Stimulated activated CD4-positive, alpha-beta T cell treated with anti-CD3 and anti-CD28 coated beads, Interleukin-2, amount 100 ng/mL, for 48 hours (primary cell): ENCODE results near the gene ITGAE.

Source experiments
- DNase-seq, 2 donors: peaks; one replicate each; pipeline ENCODE4 v3.0.0-alpha.2; 2020

Gene ITGAE

DNA sequence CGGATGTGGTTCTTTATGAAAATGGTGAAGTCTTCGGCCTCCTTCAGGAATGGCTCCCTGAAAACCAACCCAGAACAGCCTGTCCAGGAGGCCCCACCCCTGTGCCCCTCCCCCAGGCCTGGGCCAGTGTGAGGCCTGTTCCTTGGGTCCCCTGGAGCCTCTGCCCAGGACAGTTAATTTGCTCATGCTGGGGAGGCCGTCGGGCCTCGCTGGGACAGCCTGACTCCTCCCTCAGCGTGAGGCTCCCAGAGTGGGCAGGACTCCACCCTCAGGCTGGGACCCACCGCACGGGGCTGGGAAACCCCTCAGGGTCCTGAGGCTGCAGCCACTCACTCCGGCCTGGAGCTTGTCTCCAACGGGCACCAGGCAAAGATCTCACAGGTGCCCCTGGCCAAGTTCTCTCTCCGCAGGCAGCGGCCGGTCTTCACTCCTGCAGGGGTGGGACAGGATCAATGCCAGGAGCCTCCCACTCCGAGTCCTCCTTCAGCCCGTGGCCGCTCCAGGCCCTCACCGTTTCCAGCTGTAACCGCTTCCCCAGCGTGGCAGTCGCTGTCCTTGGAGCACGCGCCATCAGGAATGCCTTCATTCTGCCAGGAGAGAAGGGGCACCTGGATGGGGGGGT is 110.8 kb downstream of the ITGAE start:
- no peak for DNase-seq

DNA sequence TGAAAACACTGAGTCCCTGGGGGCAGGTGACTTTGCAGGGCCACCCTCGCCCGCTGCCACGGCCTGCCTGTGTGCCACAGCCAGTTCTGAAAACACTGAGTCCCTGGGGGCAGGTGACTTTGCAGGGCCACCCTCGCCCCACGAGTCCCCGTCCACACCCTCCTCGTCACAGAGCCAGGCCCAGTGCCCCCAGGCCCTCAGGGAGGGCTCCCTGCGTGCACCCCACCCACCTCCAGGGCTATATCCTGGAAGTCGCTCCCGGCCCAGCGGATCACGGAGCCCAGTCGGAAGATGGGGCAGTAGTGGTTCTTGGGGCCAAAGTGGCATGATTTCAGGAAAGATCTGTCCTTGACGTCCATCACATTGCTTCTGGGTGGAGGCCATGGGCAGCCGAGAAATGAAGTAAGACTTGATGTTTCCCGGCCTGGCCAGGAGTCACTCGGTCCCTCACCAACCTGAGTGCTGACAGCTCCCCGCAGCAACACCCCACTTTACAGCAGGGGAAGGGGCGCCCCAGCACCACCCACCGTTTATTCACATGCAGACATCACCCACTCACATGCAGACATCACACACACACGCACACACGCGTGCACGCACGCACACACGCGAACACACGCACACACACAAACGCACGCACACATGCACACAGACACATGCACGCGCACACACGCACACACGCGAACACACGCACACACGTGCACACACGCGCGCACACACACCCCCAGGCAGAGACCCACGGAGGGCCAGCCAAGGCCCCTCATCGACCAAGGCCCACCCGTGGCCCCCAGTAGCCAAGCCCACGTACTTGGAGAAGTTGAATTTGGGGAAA is 111.5 kb downstream of the ITGAE start:
- DNase-seq: no peak

DNA sequence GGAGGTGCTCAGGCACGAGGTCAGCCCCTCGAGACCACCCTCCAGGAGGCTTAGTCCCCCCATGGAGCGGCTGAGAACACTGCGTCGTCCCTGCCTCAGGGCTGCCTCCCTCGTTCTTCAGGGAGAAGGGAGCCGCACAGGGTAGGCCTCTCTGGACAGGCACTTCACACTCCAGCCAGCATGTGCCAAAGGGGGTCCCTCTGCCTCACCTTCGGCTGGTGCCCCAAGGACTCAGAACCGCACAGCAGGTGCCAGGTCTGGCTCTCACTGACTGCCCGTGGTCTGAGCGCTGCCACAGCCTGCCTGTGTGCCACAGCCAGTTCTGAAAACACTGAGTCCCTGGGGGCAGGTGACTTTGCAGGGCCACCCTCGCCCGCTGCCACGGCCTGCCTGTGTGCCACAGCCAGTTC is 112.1 kb downstream of the ITGAE start:
- DNase-seq: no peak

DNA sequence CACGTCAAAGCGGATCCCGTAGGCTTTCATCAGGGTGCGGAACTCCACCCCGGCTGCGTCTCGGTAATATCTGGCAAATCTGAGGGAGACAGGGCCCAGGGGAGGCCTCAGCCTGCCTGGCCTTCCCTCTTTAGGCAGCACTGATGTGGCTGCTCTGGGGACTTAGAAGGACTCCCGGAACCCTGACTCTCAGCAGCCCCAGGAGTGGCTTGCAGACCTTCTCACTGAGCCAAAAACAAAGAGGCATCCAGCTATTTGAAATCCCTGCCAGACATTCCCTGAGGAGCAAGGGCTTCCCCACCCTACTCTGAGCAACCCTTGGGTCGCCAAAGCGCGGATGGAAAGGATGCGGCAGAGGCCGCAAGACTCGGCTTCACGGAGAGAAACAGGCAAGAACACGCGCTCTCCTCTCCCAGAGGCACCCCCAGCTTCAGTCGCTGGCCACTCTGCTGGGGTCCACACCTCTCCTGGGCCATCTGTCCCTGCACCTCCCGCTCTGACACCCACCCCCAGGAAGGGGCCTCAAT is 112.9 kb downstream of the ITGAE start:
- no peak for DNase-seq

DNA sequence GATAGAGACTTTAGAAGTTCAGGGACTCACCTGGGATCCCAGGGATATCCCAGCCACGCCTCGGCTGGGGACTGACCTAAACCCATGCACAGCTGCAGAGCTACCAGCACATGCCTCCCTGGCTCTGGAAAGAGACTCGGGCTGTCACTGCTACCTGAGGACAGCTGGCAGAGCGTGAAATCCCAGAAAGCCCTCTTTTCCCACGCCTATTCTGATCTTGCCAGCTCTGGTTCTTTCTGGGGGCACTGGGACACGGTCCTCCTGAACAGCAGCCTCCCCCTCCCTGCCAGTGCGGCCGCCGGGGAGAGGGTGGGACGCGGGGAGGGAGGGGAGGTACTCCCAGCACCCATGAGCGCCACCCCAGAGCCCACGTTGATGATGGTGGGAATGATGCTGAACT is 115.8 kb downstream of the ITGAE start:
- DNase-seq: no peak

DNA sequence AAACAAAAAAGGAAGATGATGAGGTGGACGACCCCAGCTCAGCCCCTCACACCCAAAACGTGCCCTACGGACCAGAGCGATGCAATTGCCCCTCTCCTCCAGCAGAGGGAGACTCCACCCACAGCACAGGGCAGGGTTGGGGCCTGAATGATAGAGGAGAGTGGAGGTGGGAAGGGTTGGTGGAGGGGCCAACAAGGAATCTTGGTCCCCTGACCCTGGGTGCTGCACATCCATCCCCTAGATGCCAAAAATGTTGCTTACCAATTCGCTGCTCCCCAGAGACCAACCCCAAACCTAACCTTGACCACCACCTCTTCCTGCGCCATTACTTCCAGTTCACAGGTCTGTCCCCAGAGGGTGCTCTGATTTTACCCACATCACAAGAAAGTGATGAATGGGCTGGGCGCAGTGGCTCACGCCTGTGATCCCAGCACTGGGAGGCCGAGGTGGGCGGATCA is 117.9 kb downstream of the ITGAE start:
- peak; percentile 54 to 62 for DNase-seq

DNA sequence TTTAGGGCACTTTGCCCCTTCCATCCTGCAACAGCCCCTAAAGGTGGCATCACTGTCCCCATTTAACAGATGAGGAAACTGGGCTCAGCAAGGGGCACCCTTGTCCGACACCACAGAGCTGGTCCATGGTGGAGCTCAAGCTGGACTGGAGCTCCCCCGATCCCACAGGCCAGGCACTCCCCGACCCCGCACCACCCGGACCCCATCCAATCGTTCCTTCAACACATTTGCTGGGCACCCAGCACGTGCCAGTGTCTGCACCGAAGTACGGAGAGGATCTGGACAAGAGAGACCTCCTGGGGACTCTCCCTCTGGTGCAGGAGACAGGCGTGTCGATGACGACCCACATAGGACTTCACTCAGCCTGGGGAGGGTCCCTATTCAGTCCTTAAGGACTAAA is 119.0 kb downstream of the ITGAE start:
- no peak for DNase-seq

DNA sequence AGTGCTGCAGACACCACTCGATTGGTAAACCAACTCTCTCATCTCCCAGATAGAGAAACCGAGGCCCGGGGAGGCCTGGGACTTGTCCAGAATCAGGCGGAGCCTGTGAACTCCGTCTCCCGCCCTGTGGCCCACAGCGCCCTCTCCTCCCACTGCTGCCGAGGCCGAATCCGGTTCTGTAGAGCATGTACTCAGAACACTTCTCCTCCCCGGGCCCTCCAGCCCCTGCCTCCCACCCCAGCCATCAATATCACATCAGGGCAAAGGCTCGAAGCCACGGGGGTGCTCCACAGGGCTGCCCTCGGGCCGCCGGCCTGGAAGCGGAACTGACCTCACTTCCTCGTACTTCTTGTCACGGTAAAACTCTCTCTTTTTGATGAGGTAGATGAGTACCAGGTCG is 119.4 kb downstream of the ITGAE start:
- no peak for DNase-seq

DNA sequence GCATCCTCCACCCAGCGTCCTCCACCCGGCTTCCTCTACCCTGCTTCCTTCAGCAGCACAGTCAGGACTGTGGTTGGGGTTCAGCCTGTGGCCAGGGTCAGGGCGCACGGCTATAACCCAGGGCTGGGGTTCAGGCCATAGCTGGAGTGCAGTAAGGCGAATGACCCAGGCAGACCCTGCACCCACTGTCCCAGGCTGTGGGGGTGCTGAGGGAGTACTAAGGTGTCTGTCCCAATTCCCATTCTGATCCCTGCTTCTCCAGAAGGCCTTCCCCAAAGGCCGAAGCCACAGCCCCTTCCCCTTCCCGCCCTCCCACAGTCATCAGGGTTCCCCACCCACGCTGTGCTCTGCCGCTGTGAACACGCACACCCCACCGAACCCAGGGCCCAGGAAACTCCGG is 119.9 kb downstream of the ITGAE start:
- DNase-seq: no peak

DNA sequence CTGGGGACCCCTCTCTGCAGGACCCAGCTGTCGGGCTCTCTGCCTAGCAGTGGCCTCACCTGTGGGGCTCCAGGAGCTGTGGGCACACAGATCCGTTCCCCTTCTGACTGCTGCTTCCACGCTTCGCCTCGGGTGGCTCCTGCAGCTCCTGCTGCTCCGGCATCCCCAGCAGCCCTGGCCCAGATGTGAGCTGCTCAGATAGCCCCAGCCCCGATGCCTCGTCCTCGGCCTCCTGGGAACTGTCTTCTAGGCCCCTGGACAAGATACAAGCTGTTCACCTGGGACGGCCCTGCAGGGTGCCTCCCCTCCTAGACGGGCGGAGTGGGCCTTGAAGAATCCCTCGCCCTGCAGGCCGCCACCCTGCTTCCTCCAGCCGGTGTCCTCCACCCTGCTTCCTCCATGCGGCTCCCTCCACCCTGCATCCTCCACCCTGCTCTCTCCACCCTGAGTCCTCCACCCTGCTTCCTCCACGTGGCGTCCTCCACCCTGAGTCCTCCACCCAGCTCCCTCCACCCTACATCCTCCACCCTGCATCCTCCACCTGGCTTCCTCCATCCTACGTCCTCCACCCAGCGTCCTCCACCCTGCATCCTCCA is 121.4 kb downstream of the ITGAE start:
- no peak for DNase-seq

DNA sequence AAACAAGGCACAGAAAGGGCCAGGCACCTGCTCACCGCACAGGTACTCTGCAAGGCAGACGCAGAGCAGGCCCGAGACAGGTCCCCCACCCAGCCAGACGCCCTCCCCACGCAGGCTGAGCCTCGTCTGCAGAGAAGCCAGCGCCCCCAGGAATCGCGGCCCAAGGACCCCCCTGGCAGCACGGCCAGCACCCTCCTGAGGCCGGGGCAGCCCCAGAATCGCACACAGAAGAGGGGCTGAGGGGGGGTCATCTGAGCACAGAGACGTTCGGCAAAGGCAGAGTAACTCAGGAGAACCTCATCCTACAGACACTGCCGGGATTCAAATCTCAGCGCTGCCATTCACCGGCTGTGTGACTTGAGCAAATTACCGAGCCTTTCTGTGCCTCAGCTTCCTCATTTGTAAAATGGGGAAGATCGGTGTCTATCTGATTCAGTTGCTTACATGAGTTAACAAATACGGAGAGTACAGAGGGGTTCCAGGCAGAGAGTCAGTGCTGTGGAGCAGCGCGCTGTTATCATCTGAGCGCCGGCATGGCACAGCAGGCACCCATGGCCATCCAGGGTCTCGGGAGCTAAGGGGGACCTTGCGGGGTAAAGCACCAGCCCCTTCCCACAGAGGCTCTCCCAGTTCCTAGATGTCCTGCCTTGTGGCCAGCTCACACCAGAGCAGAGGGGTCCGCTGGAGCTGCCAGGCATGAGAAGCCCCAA is 122.0 kb downstream of the ITGAE start:
- DNase-seq: no peak

DNA sequence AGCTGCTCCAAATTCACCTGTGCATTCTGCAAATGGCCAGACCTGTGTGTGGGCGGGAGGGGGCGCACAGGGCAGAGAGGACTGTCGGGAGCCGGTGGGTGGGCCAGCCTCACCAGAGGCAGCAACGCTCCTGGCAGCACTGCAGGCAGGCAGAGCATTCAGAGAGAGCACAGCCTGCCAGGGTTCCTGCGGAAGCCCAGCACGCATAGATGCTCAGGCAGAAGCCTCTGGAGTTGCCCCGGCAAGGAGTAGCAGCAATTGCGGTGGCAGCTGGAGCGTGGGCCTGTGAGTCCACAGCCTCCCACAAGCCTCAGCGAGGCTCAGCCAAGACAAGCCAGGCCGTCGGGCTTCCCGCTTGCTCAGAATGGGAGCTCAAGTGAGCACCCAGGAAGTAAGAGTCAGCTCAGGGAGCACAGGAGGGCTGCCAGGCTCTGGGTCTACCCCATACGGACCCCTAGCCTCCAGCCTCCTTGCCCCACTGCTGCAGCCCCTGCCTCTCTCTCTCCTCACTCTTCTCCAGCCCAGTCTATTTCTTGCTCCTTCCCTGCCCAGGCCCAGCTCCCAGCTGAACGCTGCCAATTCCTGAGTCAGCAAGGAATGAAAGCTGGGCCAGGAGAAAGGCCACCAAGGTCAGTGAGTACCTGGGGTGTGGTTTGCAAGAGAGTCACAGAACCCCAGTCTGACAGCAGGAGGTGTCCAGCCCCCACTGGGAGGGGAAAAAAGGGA is 122.7 kb downstream of the ITGAE start:
- DNase-seq: no peak

DNA sequence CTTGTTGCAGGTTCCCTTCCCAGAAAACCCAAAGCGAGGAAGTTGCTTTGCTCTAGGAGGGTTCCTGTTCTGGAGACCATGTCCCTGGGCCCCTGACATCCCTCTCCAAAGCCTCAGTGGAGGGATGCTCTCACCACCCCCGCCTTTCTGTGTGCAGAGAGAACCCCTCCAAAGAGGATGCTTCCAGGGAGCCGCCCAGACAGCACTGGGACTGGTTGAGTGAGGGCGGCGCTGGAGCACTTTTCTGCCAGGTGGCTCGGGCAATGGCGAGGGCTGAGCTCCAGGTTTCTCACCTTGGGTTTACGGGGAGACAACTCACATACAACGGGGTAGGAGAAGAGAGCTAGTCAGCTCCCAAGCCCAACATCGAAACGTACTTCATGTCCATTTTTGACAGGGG is 125.1 kb downstream of the ITGAE start:
- no peak for DNase-seq

DNA sequence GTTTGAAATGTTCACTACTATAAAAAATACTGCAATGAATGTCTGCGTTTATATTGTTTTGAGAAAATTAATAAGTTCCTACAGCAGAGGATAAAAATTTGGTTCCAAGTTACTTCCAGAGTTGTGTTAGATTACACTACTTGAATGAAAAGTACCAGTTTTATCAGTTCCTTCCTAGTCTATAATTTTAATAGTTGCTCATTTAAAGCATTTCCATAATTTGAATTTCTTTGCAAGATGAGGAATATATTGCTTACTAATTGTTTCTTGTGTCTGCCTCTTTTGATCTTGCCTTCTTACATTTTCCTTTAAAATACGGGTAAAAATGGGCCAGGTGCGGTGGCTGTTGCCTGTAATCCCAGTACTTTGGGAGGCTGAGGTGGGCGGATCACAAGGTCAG is 128.4 kb downstream of the ITGAE start:
- DNase-seq: no peak

DNA sequence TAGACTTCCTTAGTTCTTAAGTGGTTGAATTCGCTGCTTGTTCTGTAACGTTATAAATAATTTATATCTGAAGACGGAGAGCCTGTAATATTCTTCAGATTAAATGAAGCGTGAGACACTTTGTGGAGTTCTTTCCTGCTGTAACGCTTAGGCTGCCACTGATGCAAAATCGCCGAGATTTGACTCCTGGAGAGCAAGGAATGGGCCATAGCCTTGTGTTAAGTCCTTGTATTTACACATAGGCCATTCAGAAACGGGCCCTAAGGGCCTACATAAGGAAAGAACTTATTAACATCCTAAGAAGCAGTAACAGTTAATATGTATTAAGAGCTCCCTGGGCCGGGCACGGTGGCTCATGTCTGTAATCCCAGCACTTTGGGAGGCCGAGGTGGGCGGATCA is 131.4 kb downstream of the ITGAE start:
- DNase-seq: no peak

DNA sequence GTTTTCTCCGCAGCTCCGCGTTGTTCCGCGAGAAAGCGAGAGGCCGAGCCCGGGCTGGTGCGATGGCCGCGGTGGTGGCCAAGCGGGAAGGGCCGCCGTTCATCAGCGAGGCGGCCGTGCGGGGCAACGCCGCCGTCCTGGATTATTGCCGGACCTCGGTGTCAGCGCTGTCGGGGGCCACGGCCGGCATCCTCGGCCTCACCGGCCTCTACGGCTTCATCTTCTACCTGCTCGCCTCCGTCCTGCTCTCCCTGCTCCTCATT is 132.0 kb downstream of the ITGAE start:
- no peak for DNase-seq

DNA sequence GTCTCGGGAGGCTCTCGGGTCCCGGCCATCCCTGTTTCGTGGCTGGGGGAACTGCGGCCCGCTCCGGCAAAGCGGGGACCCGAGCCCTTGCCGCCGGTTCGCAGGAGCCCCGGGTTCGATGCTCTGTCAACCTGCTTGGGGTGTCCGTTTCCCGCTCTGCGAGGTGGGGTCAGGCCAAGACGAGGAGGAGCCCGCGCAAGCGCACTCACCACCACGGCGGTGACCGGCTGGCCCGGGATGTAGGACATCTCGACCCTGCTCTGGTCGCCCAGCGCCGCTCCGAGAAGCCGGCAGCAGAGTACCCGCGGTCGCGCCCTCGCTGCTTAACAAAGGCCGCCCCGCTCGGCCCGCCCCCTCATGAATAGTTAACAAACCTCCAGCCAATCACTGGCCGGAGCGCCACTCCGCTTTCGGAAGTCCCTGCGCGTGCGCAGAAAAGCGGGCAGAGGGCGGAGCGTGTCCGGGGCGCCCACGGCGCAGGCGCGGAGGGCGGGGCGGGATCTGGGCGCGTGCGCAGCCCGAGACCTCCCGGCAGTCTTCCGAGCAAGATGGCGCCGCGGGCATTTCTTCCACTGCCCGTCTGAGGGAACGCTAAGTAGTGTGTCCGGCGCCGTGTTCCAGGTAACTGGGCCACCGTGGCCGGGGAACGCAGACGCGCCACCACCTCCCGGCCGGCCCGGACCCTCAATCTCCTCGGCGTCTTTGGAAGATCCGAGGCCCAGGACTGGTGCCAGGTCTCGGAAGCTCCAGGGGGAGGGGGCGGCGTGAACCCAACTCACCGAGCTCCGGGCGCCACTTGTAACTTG is 132.5 kb downstream of the ITGAE start, which contains the start of the genes EMC6 and TAX1BP3:
EMC6 (plus strand) TSS at position 534 of the 806 bp plus-strand sequence. CDS start 335 bp downstream, outside the sequence.
TAX1BP3 (minus strand) TSS at position 300 of the 806 bp plus-strand sequence; CDS start at position 248, 52 bp downstream.
- DNase-seq: peak; percentile 99

DNA sequence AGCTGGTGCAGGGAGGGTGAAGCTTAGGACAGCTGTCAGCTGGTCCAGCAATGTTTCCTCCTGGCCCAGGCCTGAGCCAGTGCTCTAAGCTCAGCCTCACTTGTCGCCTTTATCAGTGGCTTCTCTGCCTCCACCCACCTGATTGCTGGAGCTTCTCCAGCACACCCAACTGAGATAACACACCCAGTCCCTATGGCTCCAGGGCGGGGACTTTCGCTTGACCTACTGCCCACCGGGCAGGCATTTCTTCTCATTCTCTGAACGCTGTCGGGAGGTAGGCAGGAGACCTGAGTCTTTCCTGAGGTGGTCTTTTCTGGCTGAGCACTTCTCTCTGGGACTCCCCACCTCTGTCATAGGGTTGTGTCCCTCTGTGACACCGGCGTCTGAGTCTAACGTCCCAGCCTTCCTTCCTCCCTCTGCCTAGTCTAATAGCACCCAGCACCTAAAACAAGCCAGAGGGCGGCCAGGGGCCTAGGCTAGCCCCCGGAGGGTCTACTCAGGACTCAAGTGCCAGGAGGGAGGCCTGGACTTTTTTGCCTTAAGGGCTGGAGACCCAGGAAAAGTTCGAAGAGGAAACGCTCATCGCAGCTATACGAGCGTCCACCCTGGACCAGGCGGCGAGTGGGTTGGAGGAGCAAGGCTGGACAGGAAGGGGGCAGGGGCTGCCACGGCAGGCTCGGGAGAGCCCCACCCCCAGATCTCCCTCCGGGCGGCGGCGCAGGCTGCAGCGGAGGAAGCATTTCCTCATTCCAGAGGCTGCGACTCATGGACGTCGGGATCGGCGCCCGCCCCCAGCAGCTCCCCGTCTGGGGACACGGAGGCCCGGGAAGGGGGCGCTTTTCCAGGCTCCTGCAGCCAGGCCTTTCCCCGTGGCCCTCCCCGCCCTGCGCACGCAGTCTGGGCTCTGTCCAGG is 133.4 kb downstream of the ITGAE start:
- DNase-seq: no peak

DNA sequence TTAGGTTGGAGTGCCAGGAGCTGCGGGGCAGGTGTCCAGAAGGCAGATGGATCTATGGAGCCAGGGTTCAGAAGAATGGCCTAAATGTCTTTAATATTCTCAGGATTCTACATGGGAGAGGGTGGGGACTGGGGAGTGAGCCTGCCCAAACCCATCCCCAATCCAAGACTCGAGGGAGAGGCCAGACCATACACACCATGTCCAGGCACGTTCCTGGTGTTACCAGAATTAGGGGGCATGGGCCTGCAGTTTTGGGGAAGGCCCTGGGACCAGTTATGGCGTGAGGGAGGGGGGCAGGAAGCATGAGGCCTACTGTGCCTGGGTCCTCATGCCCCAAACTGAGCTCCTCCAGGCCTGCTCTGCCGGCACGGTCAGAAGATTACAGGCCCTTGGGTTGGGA is 134.5 kb downstream of the ITGAE start:
- DNase-seq: no peak

DNA sequence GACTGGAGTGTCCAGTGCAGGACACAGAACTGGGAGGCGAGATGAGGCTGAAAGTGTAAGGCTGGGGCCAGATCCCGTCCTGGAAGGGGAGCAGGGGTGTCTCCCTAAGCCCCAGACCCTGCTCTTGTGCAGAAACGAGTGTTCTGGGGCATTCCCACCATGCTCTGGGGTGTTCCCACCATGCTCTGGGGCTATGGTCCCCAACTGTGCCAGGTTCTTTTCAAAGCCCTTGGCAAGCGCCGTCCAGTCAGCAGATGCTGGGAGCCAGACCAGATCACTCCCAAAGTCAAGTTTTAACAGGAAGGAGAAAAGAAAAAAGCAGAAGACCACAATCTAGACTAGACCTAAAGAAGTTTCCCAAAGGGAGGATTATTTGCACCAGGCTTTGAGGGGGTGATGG is 135.2 kb downstream of the ITGAE start:
- no peak for DNase-seq
